Glomerular endothelial cell (primary cell): Measurements from ENCODE around the gene DUSP28. TPM values are rescaled to one million over a fixed set of nuclear protein-coding genes. Genes with fewer than 3 reads are reported as not detected.

Source experiments
- DNase-seq: peaks from one replicate; pipeline ENCODE4 v3.0.0-alpha.2; 2011; ENCODE audit warnings: low read depth, low spot score; ENCODE audit errors: extremely low read depth
- total RNA-seq: library from RNA; depleted of rRNA; stranded (reverse); fragments of >200 nt; gene quantifications from 2 replicates; pipeline ENCODE4 v1.2.3, GENCODE V29; 2015

The DUSP28 gene
- total RNA-seq, 1 donor from 2014 or later = 1.8 TPM

DNA sequence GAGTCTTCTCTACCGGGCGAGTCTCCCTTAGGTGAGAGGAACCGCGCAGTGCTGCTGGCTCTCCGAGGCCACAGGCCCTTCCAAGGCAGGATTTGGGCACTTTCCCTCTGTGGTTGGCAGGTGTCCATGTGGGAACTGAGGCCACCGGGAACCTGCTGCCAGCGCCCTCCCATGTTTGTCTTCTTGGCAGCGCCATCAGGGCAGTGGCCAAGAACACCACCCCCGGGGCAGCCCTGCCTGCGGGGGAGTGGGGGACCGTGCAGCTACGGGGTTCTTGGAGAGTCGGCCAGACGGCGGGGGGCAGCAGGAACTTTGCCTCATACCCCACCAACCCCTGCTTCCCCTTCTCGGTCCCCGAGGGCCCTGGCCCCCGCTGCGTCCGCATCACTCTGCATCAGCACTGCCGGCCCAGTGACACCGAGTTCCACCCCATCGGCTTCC, 36.4 kb downstream of the DUSP28 start:
- DNase-seq = no peak

DNA sequence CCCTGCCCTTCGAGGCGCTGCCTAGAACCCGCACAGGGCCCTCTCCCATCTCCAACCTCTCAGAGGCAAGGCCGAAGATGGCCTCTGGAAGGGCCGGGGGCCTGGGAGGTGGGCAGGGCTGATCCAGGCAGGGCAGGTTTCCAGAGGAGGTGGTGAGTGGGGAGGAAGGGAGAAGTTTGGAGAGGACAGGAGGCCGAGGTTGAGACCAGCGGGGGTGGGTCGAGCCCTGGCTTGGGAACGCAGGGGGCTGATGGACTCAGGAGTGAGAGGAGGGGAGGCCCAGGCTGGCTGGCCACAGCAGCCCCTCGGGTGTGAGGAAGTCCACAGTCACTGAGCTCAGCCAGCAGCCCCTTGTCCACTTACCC, 36.9 kb downstream of the DUSP28 start:
- DNase-seq = no peak

DNA sequence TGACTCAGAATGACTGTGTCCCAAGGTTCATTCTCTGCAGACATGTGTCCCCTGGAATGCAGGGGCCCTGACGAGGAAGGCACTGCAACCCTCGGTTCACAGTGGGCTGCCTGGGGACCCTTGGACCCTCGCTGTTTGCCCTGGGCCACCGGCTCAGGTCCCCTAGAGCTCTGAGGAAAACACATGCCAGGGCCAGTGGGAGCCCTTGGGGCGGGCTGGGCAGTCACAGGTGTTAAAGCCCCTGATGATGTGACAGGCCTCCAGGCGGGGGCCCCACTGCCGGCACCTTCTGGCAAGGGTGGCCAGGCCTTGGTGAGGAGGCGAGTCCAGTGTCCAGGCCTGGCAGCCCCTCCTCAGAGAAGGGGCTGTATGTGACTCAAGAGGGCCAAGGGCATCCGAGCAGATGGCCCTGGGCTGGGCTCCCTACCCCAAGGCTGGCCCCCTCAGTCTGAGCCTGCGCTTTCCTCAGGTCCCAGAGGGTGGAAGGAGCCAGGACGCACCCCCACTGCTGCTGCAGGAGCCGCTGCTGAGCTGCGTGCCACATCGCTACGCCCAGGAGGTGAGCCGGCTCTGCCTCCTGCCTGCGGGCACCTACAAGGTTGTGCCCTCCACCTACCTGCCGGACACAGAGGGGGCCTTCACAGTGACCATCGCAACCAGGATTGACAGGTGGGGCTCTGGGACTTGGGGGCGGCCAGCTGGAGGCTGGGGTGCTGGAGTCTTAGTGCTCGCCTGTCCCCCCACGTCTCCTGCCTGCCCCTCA, 37.4 kb downstream of the DUSP28 start:
- no peak for DNase-seq

DNA sequence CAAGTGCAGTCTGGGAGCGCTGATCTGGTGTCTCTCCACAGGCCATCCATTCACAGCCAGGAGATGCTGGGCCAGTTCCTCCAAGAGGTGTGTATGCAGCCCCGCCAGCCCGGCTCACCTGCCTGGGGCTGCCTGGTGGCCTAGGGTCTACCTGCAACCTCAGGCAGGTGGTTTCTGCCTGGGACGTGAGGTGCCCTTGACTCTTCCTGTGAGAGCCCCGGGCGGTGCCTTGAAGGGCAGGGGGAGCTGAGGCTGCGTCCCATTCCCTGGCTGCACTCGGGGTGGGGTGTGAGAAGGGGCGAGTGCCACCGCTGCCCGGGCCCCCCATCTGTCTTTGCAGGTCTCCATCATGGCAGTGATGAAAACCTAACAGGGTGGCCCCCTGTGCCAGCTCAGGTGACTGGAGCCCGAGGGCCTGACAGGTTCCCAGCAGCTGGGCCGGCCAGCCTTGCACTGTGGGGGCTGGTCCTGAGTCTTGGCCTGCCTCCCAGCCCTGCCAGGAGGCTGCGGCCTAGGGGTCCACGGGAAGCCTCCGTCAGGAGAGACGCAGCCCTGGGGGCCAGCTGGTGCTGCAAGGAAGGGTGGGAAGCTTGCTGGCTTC, 38.3 kb downstream of the DUSP28 start:
- DNase-seq = no peak

DNA sequence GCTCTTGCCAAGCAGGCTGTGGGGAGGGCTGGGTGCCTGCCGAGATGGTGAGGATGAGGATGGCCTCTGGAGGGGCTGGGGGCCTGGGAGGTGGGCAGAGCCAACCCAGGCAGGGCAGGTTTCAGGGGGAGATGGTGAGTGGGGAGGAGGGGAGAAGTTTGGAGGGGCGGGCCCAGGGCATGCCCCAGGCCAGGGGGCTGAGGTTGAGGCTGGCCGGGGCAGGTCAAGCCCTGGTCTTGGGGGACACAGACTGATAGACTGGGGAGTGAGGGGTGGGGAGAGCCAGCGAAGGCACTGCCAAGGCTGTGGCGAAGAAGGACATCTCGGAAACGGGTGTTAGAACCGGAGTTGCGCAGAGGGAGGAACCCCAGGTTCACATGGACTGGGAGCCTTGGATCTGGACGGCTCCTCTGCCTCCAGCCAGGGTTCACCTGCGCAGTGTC, 39.0 kb downstream of the DUSP28 start:
- DNase-seq = no peak

DNA sequence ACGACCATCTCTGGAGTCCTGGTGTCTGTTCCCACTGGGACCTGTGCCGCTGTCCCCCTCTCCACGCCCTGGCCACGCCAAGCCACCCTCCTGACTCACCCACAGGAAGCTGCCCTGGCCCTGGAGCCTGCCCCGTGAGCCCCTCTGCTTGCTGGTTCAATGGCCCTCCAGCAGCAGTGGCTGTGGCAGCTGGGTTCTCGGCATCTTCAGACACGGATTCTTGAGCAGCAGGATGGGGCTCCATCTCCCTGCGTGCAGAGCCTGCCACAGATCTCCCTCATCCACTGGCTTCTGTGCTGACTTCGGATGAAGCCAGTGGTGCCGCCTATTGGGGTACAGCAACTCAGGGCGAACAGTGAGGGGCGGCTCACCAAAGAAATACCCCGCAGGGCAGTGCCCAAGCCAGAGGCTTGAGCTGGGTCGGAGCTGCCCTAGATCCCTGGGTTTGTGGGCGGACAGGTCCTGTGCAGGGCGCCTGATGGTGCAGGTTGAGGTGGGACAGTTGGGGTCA, 40.3 kb downstream of the DUSP28 start:
- DNase-seq = no peak

DNA sequence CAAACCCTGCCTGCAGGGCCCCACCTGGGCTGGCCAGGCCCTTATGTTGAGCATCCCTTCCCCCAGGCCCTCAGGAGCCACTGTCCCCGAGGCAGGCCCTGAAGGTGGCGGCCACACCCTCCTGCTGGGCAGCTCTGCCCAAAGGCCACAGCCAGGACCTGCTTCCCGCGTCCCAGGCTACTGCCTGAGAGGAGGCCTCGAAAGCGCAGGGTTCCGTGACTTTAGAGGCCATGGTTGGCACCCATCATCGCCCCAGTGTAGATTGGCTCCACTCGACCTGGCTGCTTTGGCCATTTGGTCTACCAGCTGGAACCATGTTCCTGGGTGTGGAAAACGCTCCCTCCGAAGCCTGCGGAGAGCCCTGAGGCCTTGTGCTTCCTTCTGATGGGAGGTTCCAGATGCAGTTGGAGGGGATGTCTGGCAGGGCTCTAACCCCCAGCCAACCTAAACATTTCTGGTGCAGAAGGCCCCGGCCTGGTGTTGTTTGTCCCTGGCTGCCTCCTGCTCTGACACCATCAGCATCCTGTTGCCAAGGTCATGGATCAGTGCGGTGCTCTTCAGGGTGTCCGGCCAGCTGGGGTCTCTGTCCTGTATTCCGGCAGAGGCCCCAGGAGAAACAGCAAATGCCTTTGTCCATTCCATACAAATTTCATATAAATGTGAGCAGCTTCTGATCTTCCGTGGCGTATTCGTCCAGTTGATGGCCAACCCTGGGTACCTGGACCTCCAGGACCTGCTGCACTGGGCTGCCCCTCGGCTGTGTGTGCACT, 41.1 kb downstream of the DUSP28 start:
- no peak for DNase-seq

DNA sequence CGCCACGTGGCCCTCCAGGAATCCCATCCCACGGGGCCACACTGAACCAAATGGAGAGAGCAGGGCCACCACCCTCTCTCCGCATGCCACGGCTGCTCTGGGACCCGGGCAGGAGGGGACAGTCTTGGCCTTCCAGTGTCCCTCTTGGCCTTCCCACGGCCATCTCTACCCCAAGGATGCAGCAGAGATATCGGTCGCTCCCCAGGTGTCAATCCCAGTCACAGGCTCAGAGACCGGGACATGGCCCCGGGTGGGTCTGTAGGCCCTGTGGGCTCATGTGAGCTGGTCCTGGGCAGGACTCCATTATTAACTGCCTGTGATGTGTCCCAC, 41.6 kb downstream of the DUSP28 start:
- DNase-seq = no peak

DNA sequence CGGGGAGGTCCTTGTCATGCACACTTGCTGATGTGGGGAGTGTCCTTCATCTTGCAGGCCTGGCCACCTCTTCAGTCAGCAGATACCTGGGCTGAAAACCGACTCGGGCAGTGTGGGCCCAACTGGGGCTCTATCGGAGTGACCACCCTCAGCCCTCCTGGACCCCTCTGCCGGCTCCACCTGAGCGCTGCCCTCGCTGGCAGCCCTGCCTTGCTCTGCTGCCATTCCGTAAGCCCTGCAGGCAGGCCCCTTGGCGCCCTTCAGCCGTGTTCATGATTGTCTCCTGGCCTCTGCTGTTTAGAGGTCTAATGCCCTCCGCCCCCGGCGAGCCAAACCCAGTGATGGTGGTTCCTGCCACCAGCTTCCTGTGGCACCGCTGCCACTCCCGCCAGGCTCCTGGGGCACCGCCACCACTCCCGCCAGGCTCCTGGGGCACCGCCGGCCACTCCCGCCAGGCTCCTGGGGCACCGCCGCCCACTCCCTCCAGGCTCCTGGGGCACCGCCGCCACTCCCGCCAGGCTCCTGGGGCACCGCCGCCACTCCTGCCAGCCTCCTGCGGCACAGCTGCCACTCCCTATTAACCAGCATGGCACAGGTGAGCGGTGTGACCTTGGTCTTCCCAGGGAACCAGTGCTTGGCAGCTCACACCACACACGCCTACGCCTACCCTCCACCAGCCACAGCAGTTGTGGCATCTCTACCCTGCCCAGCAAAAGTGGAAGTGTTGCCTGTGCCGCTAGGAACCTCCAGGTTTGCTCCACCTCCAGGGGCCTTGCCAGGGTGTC, 42.3 kb downstream of the DUSP28 start:
- DNase-seq = no peak

DNA sequence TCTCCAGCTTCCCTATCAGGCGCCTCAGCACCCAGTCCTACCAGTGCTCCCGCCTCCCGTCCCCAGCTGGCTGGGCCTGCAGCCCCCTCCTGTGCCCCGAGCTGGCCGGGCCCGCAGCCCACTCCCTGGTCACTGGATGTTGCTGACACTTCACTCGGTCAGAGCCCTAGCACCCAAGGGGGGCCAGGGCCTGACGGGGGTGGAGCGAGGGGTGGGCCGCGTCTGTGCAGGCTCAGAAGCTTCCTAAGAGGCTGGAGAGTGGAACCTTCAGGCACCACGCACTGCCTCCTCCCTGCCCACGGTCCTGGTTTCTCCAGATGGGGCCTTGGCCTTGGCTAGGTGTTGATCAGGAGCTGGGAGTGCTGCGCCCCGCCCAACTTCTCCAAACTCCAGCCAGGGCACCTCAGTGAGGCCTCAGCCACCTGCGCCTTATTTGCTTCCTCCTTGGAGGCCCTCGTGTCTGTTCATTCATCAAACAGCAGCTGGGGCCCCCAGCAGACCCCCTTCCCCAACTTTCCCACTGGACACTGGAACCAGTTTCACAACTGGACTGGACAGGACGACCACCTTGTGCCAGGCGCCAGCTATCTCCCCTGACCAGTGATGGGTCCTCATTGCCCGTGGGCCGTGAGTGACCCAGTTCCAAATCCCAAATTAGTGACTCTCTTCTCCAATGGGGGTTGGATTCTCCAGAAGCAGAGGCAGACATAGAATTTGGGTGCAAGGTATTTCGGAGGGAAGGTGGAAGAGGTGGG, 43.1 kb downstream of the DUSP28 start:
- DNase-seq = no peak

DNA sequence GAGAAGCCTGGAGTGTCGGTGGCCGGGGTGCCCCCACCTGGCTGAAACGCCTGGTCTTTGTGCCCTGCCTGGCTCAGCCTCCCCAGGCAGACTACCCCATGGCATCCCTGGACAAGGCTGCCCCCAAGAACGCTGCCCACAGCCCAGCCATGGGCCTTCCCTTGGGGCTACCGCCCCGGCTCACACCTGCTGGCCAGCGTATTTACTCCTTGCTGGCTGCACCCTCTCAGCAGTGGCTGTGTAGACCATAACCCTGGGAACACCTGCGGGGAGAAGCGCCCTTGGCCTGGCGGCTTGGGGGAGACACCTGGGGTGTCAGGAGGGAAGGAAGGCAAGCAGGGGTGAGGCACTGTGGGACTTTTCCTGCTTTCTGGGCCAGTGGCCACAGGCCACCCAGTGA, 43.7 kb downstream of the DUSP28 start:
- DNase-seq = no peak

DNA sequence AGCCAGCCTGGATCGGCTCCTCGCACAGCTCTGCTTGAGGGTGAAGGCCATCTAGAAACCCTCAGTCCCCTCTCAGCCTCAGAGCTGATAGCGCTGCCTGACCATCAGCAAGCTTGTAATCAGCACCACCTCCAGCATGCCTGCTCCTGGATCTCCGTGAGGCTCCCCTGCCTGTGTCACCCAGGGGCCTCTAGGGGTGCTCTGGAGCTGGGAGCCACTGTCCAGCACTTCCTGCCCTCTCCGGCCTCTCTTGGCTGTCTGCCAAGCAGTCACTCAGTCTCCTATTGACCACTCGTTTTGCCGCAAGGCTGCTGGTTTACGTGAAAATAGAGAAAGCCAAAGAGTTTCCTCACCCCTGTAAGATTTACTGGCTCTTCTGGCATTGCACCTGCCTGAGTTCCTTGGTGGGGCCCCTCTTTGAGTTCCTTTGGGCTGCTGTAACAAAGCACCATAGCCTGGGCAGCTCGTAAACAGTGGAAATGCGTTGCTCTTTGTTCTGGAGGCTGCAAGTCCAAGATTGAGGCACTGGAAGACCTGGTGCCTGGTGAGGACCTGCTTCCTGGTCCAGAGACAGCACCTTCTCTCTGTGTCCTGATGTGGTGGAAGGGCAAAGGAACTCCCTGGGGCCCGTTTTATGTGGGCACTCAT, 44.3 kb downstream of the DUSP28 start:
- DNase-seq = peak; percentile 48

DNA sequence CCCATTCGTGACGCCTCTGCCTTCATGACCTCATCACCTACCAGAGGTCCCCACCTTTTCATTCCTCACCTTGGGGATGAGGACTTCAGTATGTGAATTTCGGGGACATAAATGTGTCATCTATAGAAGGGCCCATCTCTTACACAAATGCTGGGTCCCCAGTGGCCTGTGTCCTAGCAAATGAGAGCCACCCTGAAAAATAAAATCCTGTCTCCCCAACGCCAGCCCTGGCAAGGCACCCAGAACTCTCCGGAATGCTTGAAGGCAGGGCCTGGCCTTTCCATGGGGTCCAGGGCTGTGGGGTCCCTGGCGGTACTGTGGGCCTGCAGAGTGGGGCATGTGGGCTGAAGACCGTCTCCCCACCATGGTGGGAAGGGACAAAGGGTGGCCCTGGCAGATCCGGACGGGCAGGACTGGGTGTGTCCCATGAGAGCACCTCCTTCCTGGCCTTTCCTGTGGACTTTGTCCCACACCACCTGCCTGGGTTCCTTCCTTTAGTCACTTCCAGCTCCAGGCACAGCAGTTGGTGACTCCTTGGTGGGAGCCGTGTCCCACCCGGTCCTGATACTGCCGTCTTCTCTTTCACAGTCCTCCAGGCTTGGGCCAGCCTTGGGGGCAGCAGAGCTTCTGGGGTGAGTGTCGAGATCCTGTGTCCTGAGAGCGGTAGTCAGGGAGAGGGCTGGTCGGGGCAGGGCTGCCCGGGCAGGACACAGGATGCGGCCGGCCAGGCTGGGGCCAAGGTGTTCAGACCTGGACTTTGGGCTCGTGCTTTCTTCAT, 45.0 kb downstream of the DUSP28 start:
- DNase-seq = no peak

DNA sequence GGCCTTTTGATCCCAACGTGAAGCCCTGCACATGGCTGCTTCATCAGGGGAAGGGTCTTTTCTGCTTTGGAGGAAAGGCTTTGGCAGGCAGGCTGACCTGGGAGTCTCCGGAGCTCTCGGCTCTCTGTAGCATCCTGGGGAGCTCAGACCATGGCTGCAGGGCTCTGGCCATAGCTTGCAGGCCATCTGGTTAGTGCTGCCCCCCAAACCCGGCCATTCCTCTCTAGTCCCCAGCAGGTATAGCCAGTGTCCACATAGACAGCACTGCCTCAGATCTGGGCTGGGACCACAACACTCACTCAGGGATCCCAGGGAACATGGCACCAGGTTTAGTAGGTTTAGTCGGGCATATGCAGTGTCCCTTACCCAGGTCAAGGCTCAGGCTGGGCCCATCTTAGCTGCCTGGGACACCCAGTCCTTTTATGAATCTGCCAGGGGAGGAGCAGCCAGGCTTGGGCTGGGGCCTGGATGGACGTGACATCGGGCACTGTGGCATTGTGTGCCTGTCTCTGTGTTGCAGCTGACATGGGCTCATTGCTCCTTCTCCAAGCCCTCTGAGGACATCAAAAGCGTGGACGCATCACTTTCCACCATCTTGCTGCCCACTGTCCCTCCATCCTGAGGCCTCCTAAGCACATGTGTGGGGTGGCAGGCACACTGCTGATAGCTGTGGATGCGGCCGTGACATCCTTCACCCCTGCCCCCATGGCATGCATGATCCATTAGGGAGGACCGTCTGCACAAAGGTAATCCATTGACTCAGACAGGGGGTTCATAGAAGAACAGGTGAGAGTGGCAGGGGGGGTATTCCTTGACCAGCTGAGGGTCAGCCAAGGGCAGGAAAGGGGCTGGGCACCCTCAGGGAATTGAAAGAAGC, 45.9 kb downstream of the DUSP28 start:
- no peak for DNase-seq

DNA sequence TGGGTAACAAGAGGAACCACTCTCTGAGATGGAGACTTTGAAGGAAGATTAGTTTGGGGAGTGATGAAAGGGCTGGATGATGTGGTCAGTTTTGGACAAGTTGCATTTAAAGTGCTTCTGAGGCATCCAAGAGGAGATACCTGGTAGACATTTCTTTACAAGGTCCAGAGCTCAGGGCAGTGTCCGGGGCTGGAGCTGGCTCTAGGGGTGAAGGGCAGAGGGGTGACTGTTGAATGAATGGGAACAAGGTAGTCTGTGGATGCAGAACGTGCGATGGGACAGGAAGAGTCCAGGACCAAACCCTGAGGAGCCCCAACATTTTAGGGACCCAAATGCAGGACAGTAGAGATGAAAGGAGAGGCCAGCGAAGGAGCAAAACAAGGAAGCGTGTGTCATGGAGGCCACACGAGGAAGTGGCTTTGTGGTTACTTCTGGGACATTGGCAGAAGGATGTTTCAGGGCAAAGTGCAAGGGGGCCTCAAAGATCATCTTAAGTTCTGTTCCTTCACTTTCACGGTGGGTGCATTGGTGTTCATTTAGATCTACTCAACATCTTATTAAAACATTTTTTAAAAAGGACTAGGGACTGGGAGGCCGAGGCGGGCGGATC, 51.5 kb downstream of the DUSP28 start:
- no peak for DNase-seq
